Inflammatory macrophage treated with lipopolysaccharide for 1 hour (primary cell): ENCODE results near the gene TECTA.
"Not testable (repeated sequence)": the region's sequence is repeated elsewhere in the genome, so short reads cannot be mapped to it uniquely, and the experiment has no call there.

Experiments used
- DNase-seq, 2 donors: peaks; one replicate each; pipeline ENCODE4 v3.0.0-alpha.2; 2020 to 2022

TECTA gene

DNA sequence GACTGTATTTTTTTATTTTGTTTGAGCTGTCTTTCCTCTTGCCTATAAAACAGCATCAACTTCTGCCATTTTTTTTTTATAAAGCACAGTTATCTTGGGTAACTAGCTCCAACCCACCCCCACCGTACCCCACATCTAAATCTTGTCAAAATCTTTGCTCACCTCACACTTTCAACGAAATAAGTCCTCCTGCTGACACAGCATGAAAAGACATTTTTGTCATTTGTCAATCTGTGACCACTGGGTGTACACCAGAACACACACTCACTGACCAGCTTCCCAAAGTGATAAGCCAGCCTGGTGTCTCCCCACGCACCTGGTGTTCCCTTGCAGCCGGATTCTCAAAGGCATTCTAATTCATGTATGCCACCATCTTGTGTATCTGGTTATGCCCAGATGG, 1.7 kb upstream of the TECTA start:
- no peak for DNase-seq

DNA sequence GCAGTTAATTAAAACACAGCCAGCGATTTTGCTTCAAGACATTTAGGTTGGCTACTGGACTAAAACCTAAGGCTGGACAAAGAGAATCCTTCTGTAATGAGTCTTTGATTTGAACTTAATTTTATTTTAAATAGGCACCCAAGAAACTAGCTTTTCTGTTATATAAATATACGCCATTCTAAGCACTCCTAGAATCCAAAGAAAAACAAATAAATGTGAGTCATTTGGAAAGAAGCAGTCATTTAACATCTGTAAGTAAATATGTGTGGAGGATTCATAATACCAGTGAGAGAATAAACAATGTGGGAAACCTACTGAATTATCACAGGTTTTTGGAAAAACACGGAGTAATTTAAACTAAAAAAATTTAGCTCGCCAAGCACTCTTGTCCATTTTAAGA, 1.2 kb upstream of the TECTA start:
- DNase-seq, result no peak

DNA sequence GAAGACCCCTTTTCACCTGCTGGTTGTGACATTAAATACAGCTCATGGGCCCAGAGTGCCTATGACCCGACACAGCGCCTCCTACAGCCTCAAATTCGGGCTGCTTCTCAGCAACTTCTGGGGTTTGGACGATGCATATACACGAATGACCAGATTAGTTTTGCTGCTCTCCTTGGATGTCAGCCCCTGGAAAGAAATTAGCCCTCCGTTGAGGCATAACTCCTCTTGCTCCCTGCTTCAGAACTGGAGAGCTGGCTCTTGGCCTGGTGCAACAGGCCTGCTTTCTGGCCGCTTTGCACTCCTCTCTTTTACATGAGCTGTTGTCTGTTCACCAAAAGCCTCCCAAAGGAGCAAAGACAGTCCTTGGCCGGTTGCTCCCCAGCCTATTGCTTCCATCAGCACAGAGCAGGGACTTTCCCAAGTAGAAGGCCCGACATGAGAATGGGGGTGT, 3.3 kb downstream of the TECTA start:
- DNase-seq, result no peak

DNA sequence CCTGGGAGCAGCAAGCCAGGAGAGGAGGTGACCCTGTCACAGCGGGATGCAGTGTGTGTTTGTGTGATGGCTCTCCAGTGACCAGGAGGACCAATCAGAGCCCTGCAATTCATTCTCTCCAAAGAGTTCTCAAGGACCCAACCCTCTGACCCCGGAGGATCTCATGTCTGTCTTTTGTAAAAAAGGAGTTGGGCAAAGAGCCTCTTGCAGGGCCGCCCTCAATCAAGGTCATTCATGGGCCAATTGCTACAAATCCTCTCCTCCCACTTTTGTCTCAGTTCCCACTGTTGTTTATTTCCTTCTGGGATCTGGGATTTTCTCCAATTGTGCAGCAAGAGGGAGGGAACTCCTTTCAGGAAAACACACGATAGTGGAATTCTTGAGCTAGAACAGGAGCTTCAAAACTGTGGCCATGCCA, 4.0 kb downstream of the TECTA start:
- DNase-seq, result no peak

DNA sequence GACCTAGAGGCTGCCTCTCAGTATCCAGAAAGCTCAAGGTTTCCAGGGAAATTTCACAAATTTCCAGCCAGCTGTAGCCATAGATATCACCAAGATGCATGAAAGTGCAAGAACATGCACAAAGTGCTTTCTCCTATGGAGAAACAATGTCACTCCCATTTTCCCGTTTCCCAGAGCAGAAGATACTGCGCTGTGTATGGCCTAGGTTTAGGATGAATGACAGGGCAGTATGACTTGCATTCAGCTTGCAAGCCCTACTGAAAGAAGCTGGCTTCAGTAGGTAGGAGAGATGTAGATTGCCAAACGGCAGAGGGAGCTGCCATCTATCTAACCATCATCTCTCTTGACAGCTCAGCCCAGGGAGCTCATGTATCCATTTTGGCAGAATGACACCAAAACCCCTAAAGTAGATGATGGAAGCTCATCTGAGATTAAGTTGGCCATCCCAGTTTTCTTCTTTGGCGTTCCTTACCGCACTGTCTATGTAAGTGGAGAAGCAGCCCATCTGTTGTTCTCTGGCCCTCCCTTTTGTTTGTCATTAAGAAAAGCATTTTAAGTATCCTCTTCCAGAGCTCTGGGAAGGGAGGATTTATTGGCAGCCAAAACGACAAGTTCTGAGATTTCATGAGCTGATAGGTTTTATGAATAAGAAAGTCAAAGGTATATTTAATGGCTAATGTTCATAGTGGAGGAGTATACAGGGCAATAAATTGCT, 4.6 kb downstream of the TECTA start:
- DNase-seq, result no peak

- no peak for DNase-seq
Observed at GRCh38 chr11:121106812-121107211, 5.8 kb downstream of the TECTA start.

- DNase-seq, result no peak
Observed at GRCh38 chr11:121108413-121108812, 7.4 kb downstream of the TECTA start.

DNA sequence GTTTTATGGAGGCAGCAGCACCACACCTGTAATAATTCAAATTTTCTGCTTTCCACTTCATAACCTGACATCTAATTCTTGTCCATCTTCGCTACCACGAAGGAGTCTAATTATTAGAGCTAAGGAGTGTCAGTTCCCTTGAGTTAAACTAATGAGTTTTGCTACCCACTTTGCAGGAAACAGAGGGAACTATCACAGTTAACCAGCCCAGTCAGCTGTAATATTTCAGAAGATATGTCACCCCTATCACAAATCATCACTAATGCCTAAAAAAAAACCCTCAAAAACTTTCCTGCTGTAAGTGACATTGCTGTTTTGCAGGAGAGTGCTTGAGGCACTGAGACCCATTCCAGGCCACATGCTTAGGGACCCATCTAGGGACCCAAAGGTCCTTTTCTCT, 8.4 kb downstream of the TECTA start:
- DNase-seq, result no peak

- no peak for DNase-seq
Observed at GRCh38 chr11:121109916-121110586, 9.0 kb downstream of the TECTA start.

DNA sequence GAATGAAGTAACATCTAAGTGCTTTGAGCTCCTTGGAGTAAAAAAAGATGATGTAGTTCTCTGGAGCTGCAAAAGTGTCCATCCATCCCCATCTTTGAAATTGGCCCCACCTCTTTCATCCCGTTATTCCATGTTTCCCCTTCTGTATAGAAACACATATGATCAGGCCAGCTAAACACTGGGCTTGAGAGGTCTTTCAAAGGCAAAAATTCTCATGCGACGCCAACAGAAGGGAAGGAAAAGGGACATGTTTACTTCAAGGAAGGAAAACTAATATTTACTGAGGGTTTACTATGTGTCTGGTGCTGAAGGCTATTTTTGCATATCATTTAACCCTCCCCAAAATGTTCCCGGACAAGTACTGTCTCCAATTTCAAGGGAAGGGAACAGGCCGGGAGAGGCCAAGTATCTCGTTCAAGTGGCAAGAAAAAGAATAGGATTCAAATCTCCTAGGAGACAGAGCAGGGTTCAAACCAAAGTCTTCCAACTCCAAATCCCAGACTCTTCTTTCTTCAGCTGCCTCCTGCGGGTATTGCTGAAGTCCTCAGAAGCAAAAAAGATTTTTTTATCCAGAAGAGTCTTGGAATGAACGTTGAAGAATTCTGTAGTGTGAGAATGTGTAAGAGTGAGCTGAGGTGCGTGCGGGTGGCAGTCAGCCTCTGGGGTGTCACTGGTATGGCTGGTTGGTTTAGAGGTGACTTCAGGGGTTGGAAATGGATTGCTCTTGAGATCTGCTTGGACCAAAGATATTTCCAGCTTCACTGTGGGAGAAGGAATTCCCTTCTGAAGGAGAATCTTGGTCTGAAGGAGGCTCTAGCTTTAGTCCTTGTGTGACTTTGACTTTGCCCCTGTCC, 10.1 kb downstream of the TECTA start:
- DNase-seq, result no peak

GRCh38 chr11:121112498-121113455, 11.7 kb downstream of the TECTA start:
- peak; percentile 39 to 63 for DNase-seq

GRCh38 chr11:121113611-121114010, 12.6 kb downstream of the TECTA start:
- DNase-seq, result no peak

DNA sequence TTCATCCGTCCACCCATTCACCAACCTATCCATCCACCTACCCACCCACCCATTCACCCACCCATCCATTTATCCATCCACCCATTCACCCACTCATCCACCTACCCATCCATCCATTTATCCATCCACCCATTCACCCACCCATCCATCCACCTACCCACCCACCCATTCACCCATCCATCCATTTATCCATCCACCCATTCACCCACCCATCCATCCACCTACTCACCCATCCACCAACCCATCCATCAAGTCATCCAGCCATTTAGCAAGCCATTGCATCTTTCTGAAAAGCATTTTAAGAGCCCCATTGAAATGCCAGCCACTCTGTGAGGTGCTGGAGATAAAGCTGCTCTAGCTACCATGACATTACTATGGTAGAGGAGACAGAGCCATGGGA, 14.0 kb downstream of the TECTA start:
- not testable (repeated sequence) for DNase-seq

- no peak for DNase-seq
Observed at GRCh38 chr11:121117788-121118187, 16.7 kb downstream of the TECTA start.

GRCh38 chr11:121119440-121119839, 18.4 kb downstream of the TECTA start:
- DNase-seq, result no peak

DNA sequence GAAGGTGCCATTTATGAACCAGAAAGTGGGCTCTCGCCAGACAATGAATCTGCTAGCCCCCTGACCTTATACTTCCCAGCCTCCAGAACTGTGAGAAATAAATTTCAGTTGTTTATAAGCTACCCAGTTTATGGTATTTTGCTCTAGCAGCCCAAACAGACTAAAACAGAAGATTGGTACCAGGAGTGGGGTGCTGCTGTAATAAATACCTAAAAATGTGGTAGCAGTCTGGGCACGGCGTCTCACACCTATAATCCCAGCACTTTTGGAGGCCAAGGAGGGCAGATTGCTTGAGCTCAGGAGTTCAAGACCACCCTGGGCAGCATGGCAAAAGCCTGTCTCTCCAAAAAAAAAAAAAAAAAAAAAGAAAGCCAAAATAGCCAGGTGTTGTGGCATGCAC, 21.3 kb downstream of the TECTA start:
- DNase-seq, result no peak

DNA sequence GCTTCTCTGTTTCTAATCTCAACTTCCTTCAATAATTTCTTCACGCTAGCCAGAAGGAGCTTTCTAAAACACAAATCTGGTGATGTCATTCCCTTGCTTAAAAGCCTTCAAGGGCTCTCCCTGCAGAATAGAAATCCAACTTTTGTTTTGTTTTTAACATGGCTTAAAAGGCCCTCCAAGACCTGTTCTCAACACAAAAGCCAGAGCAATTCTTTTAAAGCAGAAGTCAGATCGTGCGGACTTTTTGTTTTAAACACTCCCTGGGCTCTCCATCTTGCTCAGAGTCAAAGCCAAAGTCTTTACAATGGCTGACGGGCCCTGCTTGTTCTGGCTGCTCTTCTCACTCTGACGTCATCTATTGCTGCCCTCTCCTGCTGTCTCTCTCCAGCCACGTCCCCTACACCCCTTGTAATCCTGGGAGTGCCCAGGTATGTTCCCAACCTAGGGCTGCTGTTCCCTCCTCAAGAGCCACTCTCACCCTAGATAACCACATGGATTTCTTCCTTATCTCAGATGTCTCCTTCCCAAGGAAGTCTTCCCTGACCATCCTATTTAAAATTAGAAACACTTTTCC, 22.5 kb downstream of the TECTA start:
- no peak for DNase-seq

GRCh38 chr11:121127809-121128208, 26.8 kb downstream of the TECTA start:
- DNase-seq, result no peak

- DNase-seq, result no peak
Observed at GRCh38 chr11:121129362-121130340, 28.6 kb downstream of the TECTA start.

- no peak for DNase-seq
Observed at GRCh38 chr11:121131656-121132055, 30.6 kb downstream of the TECTA start.
